IMR-90 (cell line): Measurements from ENCODE around the gene U2SURP. TPM values are rescaled to one million over a fixed set of nuclear protein-coding genes. Genes with fewer than 3 reads are reported as not detected.

Experiments used
- ATAC-seq: fragments of 200-7000 bp; cut with Tn5 transposase; 2 replicates; pipeline ENCODE4 v1.9.1; 2020; ENCODE audit warnings: low read depth, mild to moderate bottlenecking, moderate library complexity
- BruUV-seq: library from RNA; stranded (reverse); fragments of 400-500 nt; replicated peaks from 2 replicates; lab custom pipeline; 2021; lab: Mats Ljungman, UMichigan
- CTCF ChIA-PET: fragments of 300-600 bp; formaldehyde crosslinking; extraction: SDS; loops from one replicate; lab custom pipeline; 2021; ENCODE audit warnings: antibody characterized with exemption; lab: Yijun Ruan, JAX
- POLR2A ChIA-PET: fragments of 300-600 bp; sonication (Branson Sonifier 250); formaldehyde crosslinking; loops from one replicate; lab custom pipeline; 2022; ENCODE audit warnings: antibody characterized with exemption; ENCODE audit not compliant: unreplicated experiment; lab: Charles Lee
- DNase-seq: peaks from one replicate; pipeline ENCODE4 v3.0.0; 2013
- H2AFZ ChIP-seq: replicated peaks from 2 replicates; pipeline ENCODE3; 2013; ENCODE audit warnings: low read length, mild to moderate bottlenecking; ENCODE audit not compliant: poor library complexity
- H2AK5ac ChIP-seq: 2 replicates; pipeline ENCODE4 v1.6.1; 2013; ENCODE audit warnings: low read depth, low read length, inconsistent platforms
- H2AK9ac ChIP-seq: replicated peaks from 2 replicates; pipeline ENCODE3; 2013; ENCODE audit warnings: mild to moderate bottlenecking, low read depth, low read length, moderate library complexity; ENCODE audit not compliant: poor library complexity
- H2BK120ac ChIP-seq: 2 replicates; pipeline ENCODE4 v1.6.1; 2013; ENCODE audit warnings: low read depth, low read length, inconsistent platforms
- H2BK15ac ChIP-seq: 3 replicates; pipeline ENCODE4 v1.6.1; 2013; ENCODE audit warnings: low read depth, low read length, inconsistent platforms
- H2BK20ac ChIP-seq: 2 replicates; pipeline ENCODE4 v1.6.1; 2013; ENCODE audit warnings: low read depth, mild to moderate bottlenecking, inconsistent platforms, low read length, moderate library complexity
- H2BK5ac ChIP-seq: 2 replicates; pipeline ENCODE4 v1.6.1; 2013; ENCODE audit warnings: mild to moderate bottlenecking, low read depth, low read length, inconsistent platforms; ENCODE audit not compliant: poor library complexity, severe bottlenecking
- H3K14ac ChIP-seq: replicated peaks from 2 replicates; pipeline ENCODE4 v1.6.1; 2013; ENCODE audit warnings: low read depth, low read length, inconsistent platforms
- H3K18ac ChIP-seq: 2 replicates; pipeline ENCODE4 v1.6.1; 2013; ENCODE audit warnings: low read depth, low read length, control low read depth
- H3K23ac ChIP-seq: 2 replicates; pipeline ENCODE4 v1.6.1; 2013; ENCODE audit warnings: low read depth, low read length, inconsistent platforms
- H3K27ac ChIP-seq: 2 replicates; pipeline ENCODE4 v1.5.1; 2013; ENCODE audit warnings: mild to moderate bottlenecking, control low read depth, low read length; ENCODE audit not compliant: insufficient read depth
- H3K27me3 ChIP-seq: 2 replicates; pipeline ENCODE4 v1.6.1; 2013; ENCODE audit warnings: low read length; ENCODE audit not compliant: control insufficient read depth, insufficient read depth
- H3K36me3 ChIP-seq: 2 replicates; pipeline ENCODE4 v1.6.1; 2013; ENCODE audit warnings: low read length, mixed read lengths; ENCODE audit not compliant: control insufficient read depth, insufficient read depth
- H3K4ac ChIP-seq: 2 replicates; pipeline ENCODE4 v1.6.1; 2013; ENCODE audit warnings: low read depth, low read length, inconsistent platforms
- H3K4me1 ChIP-seq: 2 replicates; pipeline ENCODE4 v1.6.1; 2013; ENCODE audit warnings: low read length, mixed read lengths; ENCODE audit not compliant: control insufficient read depth, insufficient read depth
- H3K4me2 ChIP-seq: 2 replicates; pipeline ENCODE4 v1.6.1; 2013; ENCODE audit warnings: low read depth, mild to moderate bottlenecking, control low read depth, low read length, moderate library complexity
- H3K4me3 ChIP-seq: 2 replicates; pipeline ENCODE4 v1.5.1; 2013; ENCODE audit warnings: low read depth, mild to moderate bottlenecking, control low read depth, low read length, moderate library complexity; ENCODE audit not compliant: insufficient read depth
- H3K56ac ChIP-seq: 2 replicates; pipeline ENCODE4 v1.6.1; 2013; ENCODE audit warnings: low read length, inconsistent platforms; ENCODE audit not compliant: insufficient read depth; ENCODE audit errors: extremely low read depth
- H3K79me1 ChIP-seq, 2 experiments: 2 replicates each; pipeline ENCODE4 v1.6.1; 2013; ENCODE audit warnings: low read length in 2 of 2, inconsistent platforms in 1 of 2, low read depth in 1 of 2
- H3K9ac ChIP-seq: 2 replicates; pipeline ENCODE4 v1.6.1; 2013; ENCODE audit warnings: low read depth, low read length, control low read depth
- H3K9me1 ChIP-seq: 2 replicates; pipeline ENCODE4 v1.6.1; 2013; ENCODE audit warnings: low read length, inconsistent platforms; ENCODE audit not compliant: insufficient read depth
- H3K9me3 ChIP-seq: 2 replicates; pipeline ENCODE4 v1.6.1; 2013; ENCODE audit warnings: low read length; ENCODE audit not compliant: control insufficient read depth, insufficient read depth
- H4K20me1 ChIP-seq: 2 replicates; pipeline ENCODE4 v1.6.1; 2013; ENCODE audit warnings: low read length, inconsistent platforms; ENCODE audit not compliant: insufficient read depth
- H4K5ac ChIP-seq: 2 replicates; pipeline ENCODE4 v1.6.1; 2013; ENCODE audit warnings: mild to moderate bottlenecking, low read depth, low read length, control low read depth
- H4K8ac ChIP-seq, 2 experiments: 2 replicates each; pipeline ENCODE4 v1.6.1; 2013; ENCODE audit warnings: low read depth in 2 of 2, low read length in 2 of 2, control low read depth in 1 of 2, inconsistent platforms in 1 of 2
- H4K91ac ChIP-seq: 2 replicates; pipeline ENCODE4 v1.6.1; 2013; ENCODE audit warnings: low read depth, low read length, inconsistent platforms; ENCODE audit not compliant: insufficient read depth
- BHLHE40 ChIP-seq: fragments of 150-350 bp; IDR thresholded peaks from 2 replicates; pipeline ENCODE4 v1.6.1; 2016; ENCODE audit warnings: mild to moderate bottlenecking, low read depth, low read length
- CEBPB ChIP-seq: IDR thresholded peaks from 2 replicates; pipeline ENCODE4 v1.6.1; 2012; ENCODE audit warnings: low read depth, low read length, improper control_type of control experiment
- CHD1 ChIP-seq: IDR thresholded peaks from 2 replicates; pipeline ENCODE4 v1.6.1; 2012; ENCODE audit warnings: low read depth, low read length, improper control_type of control experiment
- CTCF ChIP-seq: conservative IDR thresholded peaks from 2 replicates; pipeline ENCODE4 v1.5.1; 2012; ENCODE audit warnings: mild to moderate bottlenecking, low read depth, low read length, improper control_type of control experiment
- ELK1 ChIP-seq: fragments of 150-350 bp; IDR thresholded peaks from 2 replicates; pipeline ENCODE4 v1.6.1; 2016; ENCODE audit warnings: low read depth, mild to moderate bottlenecking, low read length, moderate library complexity, borderline replicate concordance
- FOS ChIP-seq: fragments of 150-350 bp; IDR thresholded peaks from 2 replicates; pipeline ENCODE4 v1.6.1; 2016; ENCODE audit warnings: low read depth, low read length
- MAFK ChIP-seq: IDR thresholded peaks from 2 replicates; pipeline ENCODE4 v1.6.1; 2012; ENCODE audit warnings: low read depth, low read length, improper control_type of control experiment
- MAZ ChIP-seq: IDR thresholded peaks from 2 replicates; pipeline ENCODE4 v1.6.1; 2012; ENCODE audit warnings: low read depth, mild to moderate bottlenecking, low read length, improper control_type of control experiment, moderate library complexity, borderline replicate concordance
- NFE2L2 ChIP-seq: fragments of 150-350 bp; IDR thresholded peaks from 2 replicates; pipeline ENCODE4 v1.6.1; 2016; ENCODE audit warnings: low read depth, mild to moderate bottlenecking, low read length
- POLR2A ChIP-seq: IDR thresholded peaks from 2 replicates; pipeline ENCODE4 v1.6.1; 2012; ENCODE audit warnings: mild to moderate bottlenecking, low read depth, low read length
- RCOR1 ChIP-seq: IDR thresholded peaks from 2 replicates; pipeline ENCODE4 v1.6.1; 2012; ENCODE audit warnings: mild to moderate bottlenecking, low read length, improper control_type of control experiment; ENCODE audit not compliant: insufficient replicate concordance
- SMC3 ChIP-seq: fragments of 150-350 bp; IDR thresholded peaks from 2 replicates; pipeline ENCODE4 v1.6.1; 2016; ENCODE audit warnings: low read depth, mild to moderate bottlenecking, antibody characterized with exemption, low read length, moderate library complexity
- USF2 ChIP-seq: fragments of 150-350 bp; IDR thresholded peaks from 2 replicates; pipeline ENCODE4 v1.6.1; 2017; ENCODE audit warnings: mild to moderate bottlenecking, antibody characterized with exemption, low read length, low read depth
- WGBS, 2 experiments: methylation state at CpG; one replicate each; pipeline versions ENCODE4 v1.1.5 to v1.1.7; 2013; ENCODE audit warnings: missing lambda C conversion rate in 2 of 2; ENCODE audit not compliant: insufficient read length in 1 of 2; ENCODE audit errors: extremely low coverage in 2 of 2; 5-methylcytosine and 5-hydroxymethylcytosine counted together
- dilution Hi-C: fragments of 300-500 bp; cut with HindIII; formaldehyde crosslinking; loops from one replicate; pipeline ENCODE4 v1.14.3; 2018; ENCODE audit warnings: low sequenced_read_pairs; ENCODE audit not compliant: unreplicated experiment
- in situ Hi-C: fragments of 300-500 bp; cut with MboI; formaldehyde crosslinking; loops from 3 replicates; pipeline ENCODE4 v1.14.3; 2019; ENCODE audit warnings: low sequenced_read_pairs, inconsistent platforms, mixed read lengths
- intact Hi-C: fragments of 100-400 bp; cut with micrococcal nuclease; formaldehyde crosslinking; loops from 2 replicates; pipeline ENCODE4 v1.10.0; 2022
- polyA plus RNA-seq, 3 experiments: library from polyadenylated mRNA; depleted of rRNA; stranded (reverse); fragments of >200 nt; gene quantifications; 2 replicates each; pipeline ENCODE4 v1.2.3, GENCODE V29; 2012; ENCODE audit warnings: low replicate concordance in 1 of 3
- total RNA-seq: library from RNA; depleted of rRNA; stranded (reverse); fragments of >200 nt; gene quantifications from 2 replicates; pipeline ENCODE4 v1.2.3, GENCODE V29; 2012

U2SURP gene
- total and polyA plus RNA-seq, 2 of the 4 experiments (the other 2 are of a cell fraction), result 24.8 to 29.4 TPM

- Histone ChIP-seq H2BK120ac (no peak overlapping the region), H2BK15ac (no peak overlapping the region), H2AFZ (no peak overlapping the region), H2AK5ac (no peak overlapping the region), H4K5ac (no peak overlapping the region), H3K9me1 (no peaks in the 10 kb centered on the region; the same call in 1 of the 2 replicates), H3K36me3 (no peaks in the 10 kb centered on the region), H4K8ac (no peak overlapping the region), H3K9ac (no peak overlapping the region), H3K4me3 (no peak overlapping the region), H3K14ac (no peak overlapping the region), H3K79me1 (no peaks in the 10 kb centered on the region), H3K27me3 (peaks cover 53% of the 10 kb centered on the region), H3K18ac (no peak overlapping the region), H4K91ac (no peak overlapping the region), H3K23ac (no peak overlapping the region), H4K20me1 (no peaks in the 10 kb centered on the region), H3K9me3 (peaks cover 2% of the 10 kb centered on the region; the same call in 1 of the 2 replicates), H3K56ac (no peak overlapping the region), H3K4ac (no peak overlapping the region), H3K4me1 (0 out of 2 replicates have a peak, but pooled peaks cover 2% of the 10 kb centered on the region), H2AK9ac (no peak overlapping the region), H2BK20ac (no peak overlapping the region), H2BK5ac (no peak overlapping the region), H3K4me2 (no peak overlapping the region), H3K27ac (no peak overlapping the region)
- ATAC-seq, result no peak
- DNase-seq, result no peak
- BruUV-seq, result no TSS peak
- CTCF ChIA-PET, result interaction anchor here (1.1 kb wide), 1 partner anchor 138 kb away, joined by 4 read pairs; no protein-coding TSS in a partner anchor
- POLR2A ChIA-PET, result no interaction called here
- WGBS, 2 experiments, result no CpG with 5 or more reads among the region's 2 CpGs
- TF ChIP-seq MAFK (no peak), FOS (no peak), POLR2A (no peak), SMC3 (no peak), BHLHE40 (no peak), CEBPB (no peak), CTCF (no peak), MAZ (no peak), NFE2L2 (no peak), ELK1 (no peak), USF2 (no peak), RCOR1 (no peak), CHD1 (no peak)
- in situ Hi-C loops (no loop called here), dilution Hi-C loops (no loop called here), intact Hi-C loops (no loop called here)
These were observed 34.6 kb upstream of the U2SURP start for GRCh38 chr3:142966808-142967207.
